ENCODE data around the gene PLEK2. TPM values are rescaled to one million over a fixed set of nuclear protein-coding genes. Genes with fewer than 3 reads are reported as not detected.

The PLEK2 gene
- total RNA-seq, 1 donor from 2014 or later: 2.5 TPM

- ATAC-seq (no peak), DNase-seq (no peak)
- H3K27me3 ChIP-seq: no peaks in the 10 kb centered on the region
- intact Hi-C loops (cut with DNase I): no loop called here
- no peaks in the 10 kb centered on the region for H3K36me3 ChIP-seq
- no peak overlapping the region for H3K4me3 ChIP-seq
- H3K9me3 ChIP-seq: no peaks in the 10 kb centered on the region
- TF ChIP-seq CTCF (IDR thresholded peaks at IDR 0.05): no peak
- H3K4me1 ChIP-seq: no peaks in the 10 kb centered on the region
- H3K27ac ChIP-seq: no peak overlapping the region
These were observed 16.7 kb downstream of the PLEK2 start for GRCh38 chr14:67395086-67395875.

GRCh38 chr14:67393689-67394088, 18.3 kb downstream of the PLEK2 start:
- Histone ChIP-seq H3K36me3 (no peaks in the 10 kb centered on the region), H3K27me3 (no peaks in the 10 kb centered on the region), H3K4me1 (no peaks in the 10 kb centered on the region), H3K27ac (no peak overlapping the region), H3K9me3 (no peaks in the 10 kb centered on the region), H3K4me3 (no peak overlapping the region)
- DNase-seq (no peak), ATAC-seq (no peak)
- intact Hi-C loops (cut with DNase I): no loop called here
- no peak for TF ChIP-seq CTCF (IDR thresholded peaks at IDR 0.05)

- no peak for DNase-seq
- no peak for ATAC-seq
- TF ChIP-seq CTCF (IDR thresholded peaks at IDR 0.05): no peak
- Histone ChIP-seq H3K4me3 (no peak overlapping the region), H3K27ac (no peak overlapping the region), H3K4me1 (no peaks in the 10 kb centered on the region), H3K9me3 (no peaks in the 10 kb centered on the region), H3K36me3 (no peaks in the 10 kb centered on the region), H3K27me3 (no peaks in the 10 kb centered on the region)
- intact Hi-C loops (cut with DNase I): no loop called here
These were observed 19.2 kb downstream of the PLEK2 start for GRCh38 chr14:67392800-67393199.

- Histone ChIP-seq H3K4me3 (no peak overlapping the region), H3K27ac (no peak overlapping the region), H3K4me1 (no peaks in the 10 kb centered on the region), H3K36me3 (peaks cover 5% of the 10 kb centered on the region), H3K9me3 (no peaks in the 10 kb centered on the region), H3K27me3 (no peaks in the 10 kb centered on the region)
- no peak for ATAC-seq
- no peak for TF ChIP-seq CTCF (IDR thresholded peaks at IDR 0.05)
- intact Hi-C loops (cut with DNase I): no loop called here
- no peak for DNase-seq
These were observed 19.8 kb downstream of the PLEK2 start for GRCh38 chr14:67392123-67392522.

- no peak overlapping the region for H3K27ac ChIP-seq
- H3K9me3 ChIP-seq: no peaks in the 10 kb centered on the region
- H3K36me3 ChIP-seq: peaks cover 13% of the 10 kb centered on the region
- no peaks in the 10 kb centered on the region for H3K4me1 ChIP-seq
- no peak for DNase-seq
- intact Hi-C loops (cut with DNase I): no loop called here
- no peak for ATAC-seq
- H3K4me3 ChIP-seq: no peak overlapping the region
- no peak for TF ChIP-seq CTCF (IDR thresholded peaks at IDR 0.05)
- no peaks in the 10 kb centered on the region for H3K27me3 ChIP-seq
These were observed 20.7 kb downstream of the PLEK2 start for GRCh38 chr14:67391268-67391667.
